Right cardiac atrium (tissue), 5 donors: ENCODE data around the gene PC. TPM values are rescaled to one million over a fixed set of nuclear protein-coding genes. Genes with fewer than 3 reads are reported as not detected.
"Not testable (repeated sequence)": the region's sequence is repeated elsewhere in the genome, so short reads cannot be mapped to it uniquely, and the experiment has no call there.

ENCODE experiments used
- ATAC-seq, 2 donors: fragments of 200-7000 bp; cut with Tn5 transposase; one replicate each; pipeline versions ENCODE4 v1.8.0 to v1.9.1; 2020; ENCODE audit warnings: moderate library complexity in 2 of 2, mild to moderate bottlenecking in 1 of 2
- DNase-seq, 3 donors: peaks; one replicate each; pipeline ENCODE4 v3.0.0-alpha.2; 2020
- H3K27ac ChIP-seq: one replicate; pipeline ENCODE4 v1.5.1; 2013; ENCODE audit warnings: mild to moderate bottlenecking, low read length, control low read depth, moderate library complexity
- H3K27me3 ChIP-seq: one replicate; pipeline ENCODE4 v1.6.1; 2013; ENCODE audit not compliant: control insufficient read depth, insufficient read depth
- H3K4me1 ChIP-seq: one replicate; pipeline ENCODE4 v1.6.1; 2013; ENCODE audit warnings: low read length; ENCODE audit not compliant: control insufficient read depth, insufficient read depth
- H3K4me3 ChIP-seq: one replicate; pipeline ENCODE4 v1.5.1; 2013; ENCODE audit warnings: low read length, control low read depth
- H3K9me3 ChIP-seq: one replicate; pipeline ENCODE4 v1.6.1; 2013; ENCODE audit warnings: low read length; ENCODE audit not compliant: control insufficient read depth
- WGBS: extraction: QIAGEN DNeasy Blood & Tissue Kit; methylation state at CpG from one replicate; pipeline ENCODE4 v1.1.7; 2013; 5-methylcytosine and 5-hydroxymethylcytosine counted together
- intact Hi-C, 4 donors: fragments of 100-400 bp; cut with DNase I; formaldehyde crosslinking; loops; one replicate each; pipeline versions ENCODE4 v1.11.0 to v1.14.0; 2022 to 2023
- polyA plus RNA-seq: library from polyadenylated mRNA; stranded (reverse); fragments of 200-250 nt; gene quantifications from one replicate; pipeline ENCODE4 v1.2.3, GENCODE V29; 2013
- total RNA-seq, 4 donors: library from RNA; stranded (reverse); fragmentation: NEBNext Ultra II Directional; extraction: Animal tissue kit (Norgen Biotek cat#: 25700); gene quantifications; one replicate each; pipeline ENCODE4 v1.2.1, GENCODE V29; 2021
- donor health status: healthy with polysubstance abuse.
- donor health status: DM: no; HTN: yes; CAD: no.
- donor health status: DM: no; HTN: no; CAD: no.
- donor health status: DM: no; HTN: yes; CAD: no; lungs with severe emphysema.
- donor health status: DM: yes; HTN: yes; CAD: no.

PC gene
- total and polyA plus RNA-seq, 5 donors, result 7.2 to 22.6 (median 9.6) TPM

DNA sequence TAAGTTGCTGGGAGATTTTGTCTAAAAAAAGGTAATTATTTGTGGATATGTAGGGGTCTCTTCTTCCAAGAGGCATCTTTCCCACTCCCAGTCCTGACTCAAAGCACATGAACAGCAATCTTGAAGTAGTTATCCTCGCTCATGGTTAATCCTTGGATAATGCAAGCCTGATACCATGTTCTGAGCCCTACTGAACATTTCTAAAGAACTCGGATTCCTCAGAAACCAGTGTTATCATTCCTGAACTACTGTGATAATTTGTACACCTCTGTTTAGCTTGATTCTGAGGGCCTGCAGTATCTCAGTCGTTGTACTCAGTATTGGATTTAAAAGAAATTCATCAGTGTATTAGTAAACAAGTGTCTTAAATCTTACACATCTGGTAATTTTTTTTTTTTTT lies 137.3 kb downstream of the PC start:
- 76% methylated on average over 3 of the region's 3 CpGs for WGBS
- DNase-seq (no peak), ATAC-seq (no peak)
- Histone ChIP-seq H3K27me3 (no peaks in the 10 kb centered on the region), H3K4me3 (no peak overlapping the region), H3K27ac (no peak overlapping the region), H3K9me3 (no peaks in the 10 kb centered on the region), H3K4me1 (no peaks in the 10 kb centered on the region)
- intact Hi-C loops, result no loop called here

DNA sequence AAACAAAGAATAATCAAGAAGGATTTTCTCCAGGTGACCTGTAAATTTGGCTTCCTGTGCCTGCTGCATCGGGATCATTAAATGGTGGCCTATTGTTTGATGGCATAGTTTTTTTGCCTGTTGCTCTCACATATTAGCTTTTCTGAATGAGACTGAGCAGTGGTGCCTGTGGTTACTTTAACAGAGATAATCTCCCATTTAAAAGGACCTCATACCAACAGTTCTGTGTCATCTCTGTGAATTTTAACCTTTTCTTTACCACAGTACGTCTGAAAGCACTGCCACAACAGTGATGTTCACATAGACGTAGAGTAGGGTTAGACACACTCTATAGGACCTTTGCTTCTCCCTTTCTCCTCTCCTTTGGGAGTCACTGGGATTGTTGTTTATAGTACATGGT lies 137.8 kb downstream of the PC start:
- DNase-seq (no peak), ATAC-seq (no peak)
- H3K4me3 ChIP-seq, result no peak overlapping the region
- 76% methylated on average over 3 of the region's 3 CpGs for WGBS
- H3K9me3 ChIP-seq, result no peaks in the 10 kb centered on the region
- H3K27ac ChIP-seq, result no peak overlapping the region
- intact Hi-C loops, result no loop called here
- no peaks in the 10 kb centered on the region for H3K27me3 ChIP-seq
- H3K4me1 ChIP-seq, result no peaks in the 10 kb centered on the region

DNA sequence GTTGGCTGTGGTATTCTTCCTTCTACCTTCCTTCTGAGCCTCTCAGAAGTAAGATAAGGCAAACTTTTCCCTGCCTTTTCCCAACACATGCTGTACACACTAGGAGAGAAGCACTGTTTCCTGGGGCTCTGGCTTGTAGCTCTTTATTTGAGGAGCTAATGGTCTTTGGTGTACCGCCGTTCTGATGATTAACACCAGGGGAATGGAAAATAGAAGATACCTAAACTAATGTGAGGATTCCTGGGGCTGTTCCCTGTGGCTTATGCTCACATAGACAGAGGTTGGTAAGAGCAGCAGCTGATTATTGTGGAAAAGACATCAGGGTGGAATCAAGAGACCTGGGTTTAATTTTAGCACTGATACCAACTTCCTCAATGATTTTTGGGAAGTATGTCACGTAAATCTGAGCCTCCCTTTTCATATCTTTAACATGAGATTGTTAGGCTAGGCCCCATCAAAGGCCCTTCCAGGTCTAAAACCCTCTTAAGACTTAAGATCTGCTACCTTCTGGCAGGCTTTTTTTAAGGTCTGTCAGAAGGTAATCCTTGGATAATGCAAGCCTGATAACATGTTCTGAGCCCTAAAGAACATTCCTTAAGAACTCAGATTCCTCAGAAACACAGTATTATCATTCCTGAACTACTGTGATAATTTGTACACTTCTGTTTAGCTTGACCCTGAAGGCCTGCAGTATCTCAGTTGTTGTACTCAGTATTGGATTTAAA lies 139.8 kb downstream of the PC start:
- DNase-seq (no peak), ATAC-seq (no peak)
- no peak overlapping the region for H3K4me3 ChIP-seq
- no peak overlapping the region for H3K27ac ChIP-seq
- no peaks in the 10 kb centered on the region for H3K27me3 ChIP-seq
- no peaks in the 10 kb centered on the region for H3K9me3 ChIP-seq
- 80% methylated on average over 3 of the region's 3 CpGs for WGBS
- intact Hi-C loops, result no loop called here
- no peaks in the 10 kb centered on the region for H3K4me1 ChIP-seq

DNA sequence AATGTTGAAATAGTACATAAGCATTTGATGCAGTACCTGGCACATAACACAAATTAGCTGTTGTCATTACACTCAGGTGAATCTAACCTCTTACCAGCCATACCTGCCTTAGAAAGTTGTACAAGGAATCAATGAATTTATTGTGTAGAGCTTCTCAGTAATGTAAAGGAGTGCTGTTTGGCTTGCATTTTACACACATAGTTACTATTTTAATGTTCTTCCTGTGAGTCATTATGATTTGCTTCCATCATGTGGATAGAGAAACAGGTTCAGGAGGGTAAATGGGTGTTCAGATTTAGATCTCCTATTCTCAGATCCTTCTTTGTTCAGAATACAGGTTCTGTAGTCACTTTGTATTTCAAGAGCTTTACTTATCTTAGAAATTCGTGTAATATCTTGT lies 142.5 kb downstream of the PC start:
- 23% methylated on average over 1 of the region's 1 CpG for WGBS
- intact Hi-C loops, result no loop called here
- Histone ChIP-seq H3K4me3 (no peak overlapping the region), H3K27ac (no peak overlapping the region), H3K27me3 (no peaks in the 10 kb centered on the region), H3K9me3 (no peaks in the 10 kb centered on the region), H3K4me1 (no peaks in the 10 kb centered on the region)
- no peak for ATAC-seq
- no peak for DNase-seq

DNA sequence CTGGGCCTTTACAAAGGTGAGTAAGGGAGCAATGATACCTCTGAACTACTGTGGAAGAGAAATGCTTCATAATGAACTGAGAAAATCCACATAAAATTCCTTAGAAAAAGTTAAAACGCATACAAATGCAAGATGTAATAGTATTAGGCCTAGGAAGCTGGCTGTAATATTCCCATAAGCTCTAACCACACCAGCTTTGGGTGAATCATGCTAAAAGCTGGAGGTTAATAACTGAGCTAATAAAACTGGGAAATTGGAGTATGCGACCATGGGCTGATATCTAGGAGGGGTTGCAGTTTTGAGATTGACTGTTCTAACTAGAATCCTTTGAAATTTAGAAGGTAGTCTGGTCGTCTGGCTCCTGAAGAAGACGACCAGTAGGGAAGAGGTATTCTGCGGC lies 143.5 kb downstream of the PC start:
- H3K4me1 ChIP-seq, result no peaks in the 10 kb centered on the region
- no peak overlapping the region for H3K4me3 ChIP-seq
- H3K27me3 ChIP-seq, result no peaks in the 10 kb centered on the region
- intact Hi-C loops, result no loop called here
- WGBS, result 94% methylated on average over 5 of the region's 5 CpGs
- ATAC-seq, result no peak
- H3K9me3 ChIP-seq, result no peaks in the 10 kb centered on the region
- no peak overlapping the region for H3K27ac ChIP-seq
- DNase-seq, result no peak

DNA sequence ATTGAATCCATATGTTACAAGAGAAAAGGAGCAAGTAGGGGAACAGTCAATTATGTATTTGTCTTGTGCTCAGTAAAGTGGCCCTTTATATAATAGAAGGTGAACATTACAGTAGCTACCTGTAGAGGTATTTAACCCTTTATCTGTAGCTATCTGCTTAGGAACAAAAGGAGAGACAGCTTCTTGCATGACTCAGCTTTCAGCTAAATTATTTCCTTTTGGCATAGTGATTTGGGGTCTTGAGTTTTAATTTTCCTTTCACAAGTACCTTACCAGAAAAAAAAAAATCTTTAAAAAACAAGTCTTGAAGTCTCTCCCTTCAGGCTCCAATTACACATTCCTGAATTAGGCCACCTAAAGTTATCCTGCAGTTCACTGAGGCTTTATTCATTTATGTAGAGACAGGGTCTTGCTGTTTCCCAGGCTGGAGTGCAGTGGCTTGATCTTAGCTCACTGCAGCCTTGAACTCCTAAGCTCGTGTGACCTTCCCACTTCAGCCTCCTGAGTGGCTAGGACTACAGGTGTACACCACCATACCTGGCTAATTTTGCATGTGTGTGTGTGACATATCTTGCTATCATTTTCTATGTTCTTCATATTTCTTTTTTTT lies 147.5 kb downstream of the PC start:
- ATAC-seq, result no peak
- WGBS, result 94% methylated on average over 1 of the region's 1 CpG
- H3K4me1 ChIP-seq, result no peaks in the 10 kb centered on the region
- no peaks in the 10 kb centered on the region for H3K27me3 ChIP-seq
- intact Hi-C loops, result no loop called here
- H3K4me3 ChIP-seq, result no peak overlapping the region
- no peak overlapping the region for H3K27ac ChIP-seq
- no peak for DNase-seq
- no peaks in the 10 kb centered on the region for H3K9me3 ChIP-seq

DNA sequence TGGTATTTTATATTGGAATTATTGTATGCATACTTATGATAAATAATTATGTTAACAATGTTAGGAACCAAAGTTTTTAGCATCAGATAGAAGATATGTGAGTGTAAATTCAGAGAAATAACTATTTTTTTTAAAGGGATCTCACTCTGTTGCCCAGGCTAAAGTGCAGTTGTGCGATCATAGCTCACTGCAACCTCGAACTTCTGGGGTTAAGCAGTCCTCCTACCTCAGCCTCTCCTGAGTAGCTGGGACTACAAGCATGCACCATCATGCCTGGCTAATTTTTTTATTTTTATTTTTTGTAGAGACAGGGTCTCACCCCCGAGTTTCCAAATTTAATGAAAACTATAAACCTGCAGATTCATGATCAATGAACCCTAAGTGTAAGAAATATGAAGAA lies 148.6 kb downstream of the PC start:
- no peaks in the 10 kb centered on the region for H3K27me3 ChIP-seq
- intact Hi-C loops, result no loop called here
- no peaks in the 10 kb centered on the region for H3K4me1 ChIP-seq
- no peak overlapping the region for H3K4me3 ChIP-seq
- H3K9me3 ChIP-seq, result no peaks in the 10 kb centered on the region
- H3K27ac ChIP-seq, result no peak overlapping the region
- DNase-seq (no peak), ATAC-seq (no peak)
- WGBS, result 95% methylated on average over 3 of the region's 3 CpGs

DNA sequence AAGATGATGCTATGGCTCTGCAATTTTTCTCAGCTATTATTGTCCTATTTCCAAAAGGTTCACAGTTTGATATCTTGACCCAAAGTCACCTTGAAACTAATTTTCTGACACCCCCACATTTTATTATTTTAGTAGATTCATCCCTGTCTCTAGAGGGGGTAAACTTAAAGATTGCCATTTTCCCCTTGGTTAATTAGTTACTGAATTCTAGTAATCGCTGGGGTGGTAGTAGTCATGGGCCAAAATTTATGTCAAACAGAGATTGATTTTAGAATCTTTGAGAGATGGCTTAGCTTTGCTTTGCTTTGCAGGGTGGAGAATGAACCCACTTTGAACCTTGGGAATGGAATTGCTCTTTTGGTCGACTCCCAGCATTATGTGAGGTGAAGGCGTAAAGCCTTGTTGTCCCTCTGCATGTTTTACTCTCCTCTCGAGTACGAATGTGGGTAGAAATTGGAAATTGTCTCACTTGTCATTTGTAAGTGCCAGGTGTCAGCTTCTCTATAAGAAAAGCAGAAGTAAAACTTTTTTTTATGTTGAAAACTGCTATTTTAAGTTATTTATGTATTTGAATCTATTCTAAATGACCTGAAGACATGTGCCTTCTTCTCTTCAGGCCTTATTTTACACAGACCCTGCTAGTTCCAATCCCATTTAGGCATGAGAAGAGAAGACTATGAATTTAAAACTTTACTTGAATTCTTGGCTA lies 157.3 kb downstream of the PC start:
- no peak overlapping the region for H3K27ac ChIP-seq
- no peaks in the 10 kb centered on the region for H3K9me3 ChIP-seq
- 90% methylated on average over 5 of the region's 5 CpGs for WGBS
- H3K27me3 ChIP-seq, result no peaks in the 10 kb centered on the region
- no peaks in the 10 kb centered on the region for H3K4me1 ChIP-seq
- ATAC-seq (no peak), DNase-seq (no peak)
- intact Hi-C loops, result no loop called here
- H3K4me3 ChIP-seq, result no peak overlapping the region

DNA sequence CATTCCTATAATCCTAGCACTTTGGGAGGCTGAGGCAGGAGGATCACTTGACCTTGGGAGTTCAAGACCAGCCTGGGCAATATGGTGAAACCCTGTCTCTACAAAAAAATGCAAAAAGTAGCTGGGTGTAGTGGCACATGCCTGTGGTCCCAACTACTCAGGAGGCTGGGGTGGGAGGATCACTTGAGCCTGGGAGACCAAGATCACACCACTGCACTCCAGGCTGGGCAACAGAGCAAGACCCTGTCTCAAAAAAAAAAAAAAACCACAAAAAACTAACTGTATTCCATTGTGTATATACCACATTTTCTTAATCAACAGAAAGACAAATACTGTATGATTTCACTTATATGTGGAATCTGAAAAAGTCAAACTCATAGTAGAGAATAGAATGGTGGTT lies 158.4 kb downstream of the PC start:
- H3K27me3 ChIP-seq, H3K9me3 ChIP-seq, intact Hi-C loops, H3K4me1 ChIP-seq, H3K4me3 ChIP-seq, DNase-seq, ATAC-seq, H3K27ac ChIP-seq: not testable (repeated sequence)
